GM13976 (cell line): Measurements from ENCODE around the gene FDXACB1.
A peak's percentile ranks its signal among the peaks of the same experiment; 100 is the strongest.

Experiments used
- DNase-seq: peaks from one replicate; pipeline ENCODE4 v3.0.0; 2012; ENCODE audit warnings: low spot score
- in situ Hi-C: fragments of 300-500 bp; cut with MboI; formaldehyde crosslinking; loops from one replicate; pipeline ENCODE4 v1.12.0; 2022; ENCODE audit warnings: low sequenced_read_pairs, mixed read lengths, inconsistent platforms; ENCODE audit not compliant: unreplicated experiment
- TF ChIP-seq, protein P1 (sequence below): IDR thresholded peaks from 2 replicates; pipeline ENCODE4 v1.5.1; 2012; ENCODE audit warnings: borderline replicate concordance, mild to moderate bottlenecking; ENCODE audit not compliant: insufficient read depth; ENCODE audit errors: extremely low read depth, missing control alignments, control extremely low read depth

Gene FDXACB1

GRCh38 chr11:111860257-111860656 is 18.7 kb downstream of the FDXACB1 start:
- TF ChIP-seq, protein P1, sequence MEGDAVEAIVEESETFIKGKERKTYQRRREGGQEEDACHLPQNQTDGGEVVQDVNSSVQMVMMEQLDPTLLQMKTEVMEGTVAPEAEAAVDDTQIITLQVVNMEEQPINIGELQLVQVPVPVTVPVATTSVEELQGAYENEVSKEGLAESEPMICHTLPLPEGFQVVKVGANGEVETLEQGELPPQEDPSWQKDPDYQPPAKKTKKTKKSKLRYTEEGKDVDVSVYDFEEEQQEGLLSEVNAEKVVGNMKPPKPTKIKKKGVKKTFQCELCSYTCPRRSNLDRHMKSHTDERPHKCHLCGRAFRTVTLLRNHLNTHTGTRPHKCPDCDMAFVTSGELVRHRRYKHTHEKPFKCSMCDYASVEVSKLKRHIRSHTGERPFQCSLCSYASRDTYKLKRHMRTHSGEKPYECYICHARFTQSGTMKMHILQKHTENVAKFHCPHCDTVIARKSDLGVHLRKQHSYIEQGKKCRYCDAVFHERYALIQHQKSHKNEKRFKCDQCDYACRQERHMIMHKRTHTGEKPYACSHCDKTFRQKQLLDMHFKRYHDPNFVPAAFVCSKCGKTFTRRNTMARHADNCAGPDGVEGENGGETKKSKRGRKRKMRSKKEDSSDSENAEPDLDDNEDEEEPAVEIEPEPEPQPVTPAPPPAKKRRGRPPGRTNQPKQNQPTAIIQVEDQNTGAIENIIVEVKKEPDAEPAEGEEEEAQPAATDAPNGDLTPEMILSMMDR: no peak
- in situ Hi-C loops: no loop called here
- DNase-seq: no peak

DNA sequence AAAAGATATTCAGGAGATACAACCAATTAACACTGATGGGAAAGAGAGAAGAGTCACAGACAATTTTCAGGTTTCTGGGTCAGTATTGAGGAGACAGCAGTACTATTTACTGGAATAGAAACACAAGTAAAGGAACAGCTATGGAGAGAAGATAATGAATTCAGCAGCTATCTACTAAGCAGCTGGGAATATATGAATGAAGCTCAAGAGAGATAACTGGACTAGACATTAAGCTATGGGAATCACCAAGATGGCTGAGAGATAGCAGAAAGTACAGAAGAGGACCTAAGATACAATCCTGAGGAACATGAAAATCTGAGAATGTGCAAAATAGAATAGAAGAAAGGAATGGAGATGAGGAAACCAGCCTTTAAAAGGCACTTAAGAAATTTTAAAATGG is 23.5 kb downstream of the FDXACB1 start:
- TF ChIP-seq, protein P1: no peak
- in situ Hi-C loops: no loop called here
- DNase-seq: no peak

GRCh38 chr11:111852103-111852502 is 26.9 kb downstream of the FDXACB1 start:
- no peak for DNase-seq
- TF ChIP-seq, protein P1: no peak
- in situ Hi-C loops: no loop called here

GRCh38 chr11:111851636-111852035 is 27.3 kb downstream of the FDXACB1 start:
- TF ChIP-seq, protein P1: peak; percentile 23
- no peak for DNase-seq
- in situ Hi-C loops: no loop called here

DNA sequence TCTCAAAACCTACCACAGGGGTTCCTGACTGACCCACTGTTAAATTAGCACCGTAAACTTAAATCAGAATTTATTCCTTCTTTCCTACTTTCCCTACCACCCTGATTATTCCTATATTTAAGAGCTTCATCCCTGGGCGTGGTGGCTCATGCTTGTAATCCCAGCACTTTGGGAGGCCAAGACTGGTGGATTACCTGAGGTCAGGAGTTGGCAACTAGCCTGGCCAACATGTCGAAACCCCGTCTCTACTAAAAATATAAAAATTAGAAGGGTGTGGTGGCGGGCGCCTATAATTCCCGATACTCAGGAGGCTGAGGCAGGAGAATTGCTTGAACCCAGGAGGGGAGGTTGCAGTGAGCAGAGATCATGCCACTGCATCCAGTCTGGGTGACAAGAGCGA is 27.9 kb downstream of the FDXACB1 start:
- TF ChIP-seq, protein P1: no peak
- DNase-seq: no peak
- in situ Hi-C loops: no loop called here

- in situ Hi-C loops: loop anchor here (10.0 kb wide), 1 partner anchor 265 kb away; no protein-coding TSS in a partner anchor
- no peak for DNase-seq
- TF ChIP-seq, protein P1: no peak
Observed at GRCh38 chr11:111849631-111850030, 29.3 kb downstream of the FDXACB1 start.

GRCh38 chr11:111846636-111847035 is 32.3 kb downstream of the FDXACB1 start:
- in situ Hi-C loops: loop anchor here (10.0 kb wide), 1 partner anchor 262 kb away; no protein-coding TSS in a partner anchor
- DNase-seq: no peak
- TF ChIP-seq, protein P1: no peak
